ENCODE results near the gene XCR1.

- TF ChIP-seq CTCF (conservative IDR thresholded peaks at IDR 0.05; ENCODE audit: low read length) = no peak
- TF ChIP-seq EZH2phosphoT487 (IDR thresholded peaks at IDR 0.05; ENCODE audit: borderline replicate concordance, low read depth, low read length) = no peak
Measured at GRCh38 chr3:45969953-45970352, 57.3 kb downstream of the XCR1 start.
